GM12874 (cell line): ENCODE measurements around the gene BICD1.

ENCODE experiments used
- CTCF ChIP-seq: IDR thresholded peaks from 2 replicates; pipeline ENCODE4 v1.5.1; 2011; ENCODE audit warnings: low read depth, mild to moderate bottlenecking, control low read depth, low read length, moderate library complexity; ENCODE audit not compliant: insufficient read depth

The BICD1 gene

GRCh38 chr12:32171211-32171610, 64.6 kb downstream of the BICD1 start:
- TF ChIP-seq CTCF = no peak

- no peak for TF ChIP-seq CTCF
Observed at GRCh38 chr12:32176606-32177005, 70.0 kb downstream of the BICD1 start.

- TF ChIP-seq CTCF = no peak
Observed at GRCh38 chr12:32178341-32179010, 71.8 kb downstream of the BICD1 start.

- TF ChIP-seq CTCF = no peak
Observed at GRCh38 chr12:32179011-32179395, 72.4 kb downstream of the BICD1 start.

- no peak for TF ChIP-seq CTCF
Observed at GRCh38 chr12:32181498-32182175, 75.0 kb downstream of the BICD1 start.

- TF ChIP-seq CTCF = no peak
Observed at GRCh38 chr12:32183650-32184049, 77.0 kb downstream of the BICD1 start.

- TF ChIP-seq CTCF = no peak
Observed at GRCh38 chr12:32191445-32191844, 84.8 kb downstream of the BICD1 start.
